Measurements from ENCODE around the gene ARHGAP45. TPM values are rescaled to one million over a fixed set of nuclear protein-coding genes. Genes with fewer than 3 reads are reported as not detected.

The ARHGAP45 gene
- total RNA-seq, 1 donor from 2014 or later, result 3.0 TPM

DNA sequence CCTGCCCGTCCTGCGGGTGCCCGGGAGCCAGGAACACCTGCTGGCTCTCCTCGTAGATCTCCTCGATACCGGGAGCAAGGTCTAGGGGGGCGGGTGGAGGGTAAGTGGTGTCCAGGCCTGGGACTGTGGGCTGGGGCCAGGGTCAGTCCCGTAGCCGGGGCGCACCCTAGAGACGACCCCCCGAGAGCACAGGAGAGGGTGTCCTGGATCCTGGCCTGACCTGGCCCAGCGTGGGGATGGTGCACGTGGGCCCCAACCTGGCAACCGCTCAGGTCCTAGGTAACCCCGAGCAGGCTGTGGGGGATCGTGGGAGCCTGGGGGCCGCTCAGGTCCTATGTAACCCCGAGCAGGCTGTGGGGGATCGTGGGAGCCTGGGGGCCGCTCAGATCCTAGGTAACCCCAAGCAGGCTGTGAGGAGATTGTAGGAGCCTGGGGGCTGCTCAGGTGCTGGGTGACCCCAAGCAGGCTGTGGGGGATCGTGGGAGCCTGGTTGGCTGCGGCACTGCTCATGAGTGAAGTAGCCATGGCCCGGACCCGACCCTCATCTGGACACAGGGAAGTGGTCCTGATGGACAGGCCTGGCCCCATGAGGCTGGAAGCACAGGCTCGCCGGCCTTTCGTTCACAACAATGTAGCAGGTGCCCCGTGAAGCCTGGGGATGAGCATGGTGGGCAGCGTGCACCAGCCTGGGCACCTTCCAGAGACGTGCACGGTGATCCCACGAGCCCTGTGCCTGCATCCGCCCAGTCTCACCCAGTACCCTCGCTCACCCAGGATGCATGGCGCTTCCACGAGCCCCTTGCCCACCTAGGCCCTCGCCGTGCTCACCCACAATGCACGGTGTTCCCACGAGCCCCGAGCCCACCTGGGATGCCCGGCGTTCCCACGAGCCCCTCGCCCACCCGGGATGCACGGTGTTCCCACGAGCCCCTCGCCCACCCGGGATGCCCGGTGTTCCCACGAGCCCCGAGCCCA, 43.0 kb downstream of the ARHGAP45 start:
- Mint-ChIP-seq H3K4me3 (ENCODE audit: unreplicated experiment) (no peak overlapping the region), H3K36me3 (ENCODE audit: low read depth, unreplicated experiment) (no peaks in the 10 kb centered on the region), H3K27ac (ENCODE audit: unreplicated experiment) (no peak overlapping the region), H3K4me1 (ENCODE audit: low read depth, unreplicated experiment) (no peaks in the 10 kb centered on the region), H3K9me3 (ENCODE audit: unreplicated experiment) (no peaks in the 10 kb centered on the region), H3K27me3 (ENCODE audit: low read depth, unreplicated experiment) (no peaks in the 10 kb centered on the region)
- DNase-seq (ENCODE audit: low read depth) (no peak), FAIRE-seq (no peak)
- no peak overlapping the region for H3K4me2 ChIP-seq (ENCODE audit: low read length)
- TF ChIP-seq CTCF (IDR thresholded peaks at IDR 0.05; ENCODE audit: insufficient read depth, low read depth, low read length), result no peak
- no peak for TF ChIP-seq EZH2 (IDR thresholded peaks at IDR 0.05; ENCODE audit: insufficient read depth, low read length)
- peaks cover 21% of the 10 kb centered on the region for H3K4me1 ChIP-seq (ENCODE audit: insufficient read depth, low read length)
- H3K36me3 ChIP-seq (ENCODE audit: insufficient read depth, low read length), result no peaks in the 10 kb centered on the region
- no peak overlapping the region for H2AFZ ChIP-seq (ENCODE audit: low read depth, low read length)
- H3K9me3 ChIP-seq (ENCODE audit: insufficient read depth, low read depth, low read length), result no peaks in the 10 kb centered on the region
- no peaks in the 10 kb centered on the region for H3K27me3 ChIP-seq (ENCODE audit: insufficient read depth, low read length)
- no peak overlapping the region for H3K27ac ChIP-seq (ENCODE audit: low read depth, low read length)
- no peak overlapping the region for H3K9ac ChIP-seq (ENCODE audit: low read length)
- peaks cover 19% of the 10 kb centered on the region for H3K79me2 ChIP-seq (ENCODE audit: insufficient read depth, low read length)
- peaks cover 44% of the 10 kb centered on the region for H4K20me1 ChIP-seq (ENCODE audit: insufficient read depth, low read length)
- no peak overlapping the region for H3K4me3 ChIP-seq (ENCODE audit: insufficient read depth, low read depth, low read length)

GRCh38 chr19:1110809-1111640, 44.1 kb downstream of the ARHGAP45 start:
- H3K9ac ChIP-seq (ENCODE audit: low read length), result no peak overlapping the region
- H3K36me3 Mint-ChIP-seq (ENCODE audit: low read depth, unreplicated experiment), result no peaks in the 10 kb centered on the region
- no peak overlapping the region for H3K4me3 ChIP-seq (ENCODE audit: insufficient read depth, low read depth, low read length)
- H3K36me3 ChIP-seq (ENCODE audit: insufficient read depth, low read length), result no peaks in the 10 kb centered on the region
- H3K4me2 ChIP-seq (ENCODE audit: low read length), result no peak overlapping the region
- no peak for FAIRE-seq
- H3K27ac ChIP-seq (ENCODE audit: low read depth, low read length), result no peak overlapping the region
- peaks cover 12% of the 10 kb centered on the region for H3K4me1 ChIP-seq (ENCODE audit: insufficient read depth, low read length)
- H3K4me1 Mint-ChIP-seq (ENCODE audit: low read depth, unreplicated experiment), result no peaks in the 10 kb centered on the region
- H3K79me2 ChIP-seq (ENCODE audit: insufficient read depth, low read length), result peaks cover 9% of the 10 kb centered on the region
- H3K4me3 Mint-ChIP-seq (ENCODE audit: unreplicated experiment), result no peak overlapping the region
- peaks cover 35% of the 10 kb centered on the region for H4K20me1 ChIP-seq (ENCODE audit: insufficient read depth, low read length)
- H3K9me3 ChIP-seq (ENCODE audit: insufficient read depth, low read depth, low read length), result no peaks in the 10 kb centered on the region
- no peak for TF ChIP-seq CTCF (IDR thresholded peaks at IDR 0.05; ENCODE audit: insufficient read depth, low read depth, low read length)
- no peak for TF ChIP-seq EZH2 (IDR thresholded peaks at IDR 0.05; ENCODE audit: insufficient read depth, low read length)
- no peaks in the 10 kb centered on the region for H3K27me3 ChIP-seq (ENCODE audit: insufficient read depth, low read length)
- no peaks in the 10 kb centered on the region for H3K9me3 Mint-ChIP-seq (ENCODE audit: unreplicated experiment)
- DNase-seq (ENCODE audit: low read depth), result no peak
- H2AFZ ChIP-seq (ENCODE audit: low read depth, low read length), result no peak overlapping the region
- no peak overlapping the region for H3K27ac Mint-ChIP-seq (ENCODE audit: unreplicated experiment)
- no peaks in the 10 kb centered on the region for H3K27me3 Mint-ChIP-seq (ENCODE audit: low read depth, unreplicated experiment)

All from astrocyte (in vitro differentiated cells and primary cell).